ENCODE data around the gene CFAP97D2. TPM values are rescaled to one million over a fixed set of nuclear protein-coding genes. Genes with fewer than 3 reads are reported as not detected.
"Not testable (repeated sequence)": the region's sequence is repeated elsewhere in the genome, so short reads cannot be mapped to it uniquely, and the experiment has no call there.

The CFAP97D2 gene
- total RNA-seq, 6 experiments from 2014 or later, result not detected

GRCh38 chr13:114194853-114195252 is 15.8 kb downstream of the CFAP97D2 start:
- ATAC-seq (no peak), DNase-seq (no peak)
- intact Hi-C loops (cut with DNase I), result no loop called here
- H3K36me3 ChIP-seq, result no peaks in the 10 kb centered on the region
- 71% methylated on average over 4 of the region's 5 CpGs for WGBS (ENCODE audit: insufficient coverage, low coverage, low lambda C conversion rate, missing lambda C conversion rate)
- H3K4me3 ChIP-seq, result no peak overlapping the region
- TF ChIP-seq POLR2A (IDR thresholded peaks at IDR 0.05), result no peak
- TF ChIP-seq CTCF (IDR thresholded peaks at IDR 0.05), result no peak
- no peaks in the 10 kb centered on the region for H3K27me3 ChIP-seq
- no peak overlapping the region for H3K27ac ChIP-seq
- peaks cover 0 to 4% (median 0%) of the 10 kb centered on the region in 4 donors for H3K9me3 ChIP-seq
- H3K4me1 ChIP-seq, result no peaks in the 10 kb centered on the region

GRCh38 chr13:114196629-114197028 is 17.6 kb downstream of the CFAP97D2 start:
- H3K36me3 ChIP-seq, result no peaks in the 10 kb centered on the region
- H3K27me3 ChIP-seq, result no peaks in the 10 kb centered on the region
- WGBS (ENCODE audit: insufficient coverage, low coverage, low lambda C conversion rate, missing lambda C conversion rate), result 61% methylated on average over 5 of the region's 5 CpGs
- ATAC-seq (no peak), DNase-seq (no peak)
- H3K4me3 ChIP-seq, result no peak overlapping the region
- no peaks in the 10 kb centered on the region for H3K9me3 ChIP-seq
- TF ChIP-seq POLR2A (IDR thresholded peaks at IDR 0.05) (no peak), CTCF (IDR thresholded peaks at IDR 0.05) (no peak)
- no peak overlapping the region for H3K27ac ChIP-seq
- no peaks in the 10 kb centered on the region for H3K4me1 ChIP-seq
- intact Hi-C loops (cut with DNase I), result no loop called here

- DNase-seq, result no peak
- H3K4me3 ChIP-seq, result no peak overlapping the region
- no peaks in the 10 kb centered on the region for H3K36me3 ChIP-seq
- no peaks in the 10 kb centered on the region for H3K27me3 ChIP-seq
- intact Hi-C loops (cut with DNase I), result no loop called here
- H3K27ac ChIP-seq, result no peak overlapping the region
- no peaks in the 10 kb centered on the region for H3K4me1 ChIP-seq
- 64% methylated on average over 2 of the region's 47 CpGs for WGBS (ENCODE audit: insufficient coverage, low coverage, low lambda C conversion rate, missing lambda C conversion rate)
- ATAC-seq, result no peak
- no peaks in the 10 kb centered on the region for H3K9me3 ChIP-seq
- TF ChIP-seq CTCF (IDR thresholded peaks at IDR 0.05), result no peak
- TF ChIP-seq POLR2A (IDR thresholded peaks at IDR 0.05), result no peak
These were observed 19.5 kb downstream of the CFAP97D2 start for GRCh38 chr13:114198556-114198955.

- DNase-seq, result not testable (repeated sequence)
These were observed 20.5 kb downstream of the CFAP97D2 start for GRCh38 chr13:114199526-114199925.

GRCh38 chr13:114199954-114200353 is 20.9 kb downstream of the CFAP97D2 start:
- DNase-seq (no peak), ATAC-seq (no peak)
- intact Hi-C loops (cut with DNase I), result no loop called here
- Histone ChIP-seq H3K9me3 (no peaks in the 10 kb centered on the region), H3K36me3 (no peaks in the 10 kb centered on the region), H3K27ac (no peak overlapping the region), H3K4me3 (no peak overlapping the region), H3K4me1 (no peaks in the 10 kb centered on the region), H3K27me3 (no peaks in the 10 kb centered on the region)
- TF ChIP-seq CTCF (IDR thresholded peaks at IDR 0.05), result no peak
- no peak for TF ChIP-seq POLR2A (IDR thresholded peaks at IDR 0.05)
- 27% methylated on average over 10 of the region's 42 CpGs for WGBS (ENCODE audit: insufficient coverage, low coverage, low lambda C conversion rate, missing lambda C conversion rate)

More at GRCh38 chr13:114199526-114199925, 20.5 kb downstream of the CFAP97D2 start:
- WGBS (ENCODE audit: insufficient coverage, low coverage, low lambda C conversion rate, missing lambda C conversion rate), result 45% methylated on average over 27 of the region's 75 CpGs
- H3K27ac ChIP-seq; intact Hi-C loops (cut with DNase I); ATAC-seq; H3K36me3 ChIP-seq; H3K4me1 ChIP-seq; H3K4me3 ChIP-seq; H3K9me3 ChIP-seq; H3K27me3 ChIP-seq: not testable (repeated sequence)

Measured in right lobe of liver (tissue), 6 donors.